ENCODE data around the gene CDH13.

GRCh38 chr16:83513008-83513755 is 886.4 kb downstream of the CDH13 start:
- no peak for TF ChIP-seq CTCF (IDR thresholded peaks at IDR 0.05)
- no peak for TF ChIP-seq POLR2A (IDR thresholded peaks at IDR 0.05)

Data from body of pancreas (tissue), 4 donors.